Activated CD8-positive, alpha-beta memory T cell treated with anti-CD3 and anti-CD28 coated beads for 48 hours (primary cell): ENCODE data around the gene CNTROB.

Experiments
- DNase-seq, 3 experiments: peaks; one replicate each; pipeline ENCODE4 v3.0.0-alpha.2; 2020; ENCODE audit warnings: low read depth in 2 of 3, low spot score in 2 of 3

CNTROB gene, protein sequence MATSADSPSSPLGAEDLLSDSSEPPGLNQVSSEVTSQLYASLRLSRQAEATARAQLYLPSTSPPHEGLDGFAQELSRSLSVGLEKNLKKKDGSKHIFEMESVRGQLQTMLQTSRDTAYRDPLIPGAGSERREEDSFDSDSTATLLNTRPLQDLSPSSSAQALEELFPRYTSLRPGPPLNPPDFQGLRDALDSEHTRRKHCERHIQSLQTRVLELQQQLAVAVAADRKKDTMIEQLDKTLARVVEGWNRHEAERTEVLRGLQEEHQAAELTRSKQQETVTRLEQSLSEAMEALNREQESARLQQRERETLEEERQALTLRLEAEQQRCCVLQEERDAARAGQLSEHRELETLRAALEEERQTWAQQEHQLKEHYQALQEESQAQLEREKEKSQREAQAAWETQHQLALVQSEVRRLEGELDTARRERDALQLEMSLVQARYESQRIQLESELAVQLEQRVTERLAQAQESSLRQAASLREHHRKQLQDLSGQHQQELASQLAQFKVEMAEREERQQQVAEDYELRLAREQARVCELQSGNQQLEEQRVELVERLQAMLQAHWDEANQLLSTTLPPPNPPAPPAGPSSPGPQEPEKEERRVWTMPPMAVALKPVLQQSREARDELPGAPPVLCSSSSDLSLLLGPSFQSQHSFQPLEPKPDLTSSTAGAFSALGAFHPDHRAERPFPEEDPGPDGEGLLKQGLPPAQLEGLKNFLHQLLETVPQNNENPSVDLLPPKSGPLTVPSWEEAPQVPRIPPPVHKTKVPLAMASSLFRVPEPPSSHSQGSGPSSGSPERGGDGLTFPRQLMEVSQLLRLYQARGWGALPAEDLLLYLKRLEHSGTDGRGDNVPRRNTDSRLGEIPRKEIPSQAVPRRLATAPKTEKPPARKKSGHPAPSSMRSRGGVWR

GRCh38 chr17:7931709-7932482 lies at the start of gene CNTROB, which contains the start of gene TRAPPC1:
CNTROB (plus strand) TSS chr17:7932206; CDS start chr17:7933080, 874 bp downstream.
TRAPPC1 (minus strand) TSS chr17:7931946; CDS start chr17:7931829, 117 bp downstream.
- DNase-seq = peak; percentile 98 to 99 (median 98)

DNA sequence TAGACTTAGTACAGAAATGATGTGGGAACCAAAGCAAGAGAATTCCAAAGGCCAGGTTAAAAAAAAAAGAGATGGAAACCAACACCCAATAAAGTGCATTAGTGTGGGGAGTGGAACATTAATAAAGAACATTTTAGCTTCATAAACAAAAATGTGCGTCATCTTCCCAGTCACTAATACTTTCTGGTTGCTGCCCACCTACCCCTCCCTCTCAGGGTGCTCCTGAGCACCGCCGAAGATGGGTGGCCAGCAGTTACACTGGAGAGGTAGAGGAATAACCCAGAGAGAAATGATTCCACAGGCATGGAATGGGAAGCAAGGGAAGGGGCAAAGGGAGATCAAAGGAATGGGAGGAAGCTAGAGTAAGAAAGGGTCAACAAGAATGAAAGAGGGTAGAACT lies 49.4 kb upstream of the CNTROB start:
- no peak for DNase-seq

- DNase-seq = no peak
Observed at GRCh38 chr17:7883781-7884386, 48.1 kb upstream of the CNTROB start.

DNA sequence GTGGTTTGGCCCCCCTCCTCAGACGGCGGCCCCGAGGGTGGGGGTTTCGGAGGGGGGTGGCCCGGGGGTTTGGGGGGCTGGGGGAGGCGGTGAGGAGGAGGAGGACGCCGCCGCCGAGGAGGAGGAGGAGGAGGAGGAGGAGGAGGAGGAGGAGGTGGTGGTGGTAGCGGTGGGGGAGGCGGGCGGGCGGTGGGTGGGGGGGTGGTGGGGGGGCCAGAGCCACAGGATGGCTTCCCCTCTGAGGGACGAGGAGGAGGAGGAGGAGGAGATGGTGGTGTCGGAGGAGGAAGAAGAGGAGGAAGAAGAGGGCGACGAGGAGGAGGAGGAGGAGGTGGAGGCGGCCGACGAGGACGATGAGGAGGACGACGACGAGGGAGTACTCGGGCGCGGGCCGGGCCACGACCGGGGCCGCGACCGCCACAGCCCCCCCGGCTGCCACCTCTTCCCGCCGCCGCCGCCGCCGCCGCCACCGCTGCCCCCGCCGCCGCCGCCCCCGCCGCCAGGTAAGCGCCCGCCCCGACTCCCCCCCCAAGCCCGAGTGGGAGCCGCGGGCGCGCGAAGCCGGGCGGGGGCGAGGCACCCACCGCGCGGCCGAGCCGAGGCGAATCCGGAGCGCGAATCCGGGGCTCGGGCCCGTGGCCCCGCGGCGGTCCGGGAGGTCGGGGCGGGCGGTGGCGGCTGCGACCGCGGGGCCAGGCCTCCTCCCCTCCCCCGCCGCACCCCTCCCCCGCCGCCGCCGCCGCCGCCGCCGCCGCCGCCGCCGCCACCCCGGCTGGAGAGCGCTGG lies 47.2 kb upstream of the CNTROB start:
- no peak for DNase-seq

- peak in 2 of 3 experiments; percentile 26 to 34 for DNase-seq
Observed at GRCh38 chr17:7885367-7886226, 46.4 kb upstream of the CNTROB start.

DNA sequence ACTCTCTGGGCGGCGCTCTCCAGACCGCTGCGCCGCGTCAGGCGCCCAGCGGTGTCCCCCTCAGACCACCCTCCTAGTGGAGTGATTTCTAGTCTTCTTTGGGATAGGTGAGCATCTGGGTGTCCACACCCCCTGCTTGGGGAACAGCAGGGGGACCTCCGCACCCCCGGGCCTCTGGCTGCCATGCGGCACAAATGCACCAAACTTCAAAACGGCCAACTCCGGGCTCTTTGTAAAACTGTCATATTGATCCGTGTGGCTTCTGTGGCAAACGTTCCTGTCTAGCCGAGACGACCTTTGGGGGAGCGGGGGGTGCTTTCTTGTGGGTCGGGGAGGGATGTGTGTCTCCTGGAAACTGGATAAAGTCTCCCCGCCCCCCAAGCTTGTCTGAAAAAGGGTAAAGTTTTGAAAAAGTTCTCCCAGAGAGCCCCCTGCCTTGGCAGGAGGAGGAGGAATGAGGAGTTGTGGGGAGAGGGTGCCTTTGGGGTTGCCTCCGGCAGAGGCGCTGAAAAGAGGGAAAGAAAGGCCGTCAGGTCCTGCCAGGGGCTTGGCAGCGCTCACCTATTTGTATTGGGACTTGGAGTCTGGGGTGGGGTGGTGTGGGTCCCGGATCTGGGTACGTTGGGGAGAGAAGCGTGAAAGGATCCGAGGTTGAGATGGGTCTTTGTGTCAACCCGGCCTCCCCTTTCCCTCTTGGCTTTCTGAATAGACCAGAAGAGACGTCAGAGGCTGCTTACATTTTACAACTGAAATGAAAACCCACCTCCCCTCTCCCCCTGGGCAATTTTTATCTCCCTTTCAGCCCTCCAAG lies 45.6 kb upstream of the CNTROB start:
- DNase-seq = peak in 2 of 3 experiments; percentile 25 to 33

- DNase-seq = no peak
Observed at GRCh38 chr17:7887038-7887481, 44.9 kb upstream of the CNTROB start.

GRCh38 chr17:7887482-7888183 lies 44.4 kb upstream of the CNTROB start:
- DNase-seq = peak in 2 of 3 experiments; percentile 45 to 72

DNA sequence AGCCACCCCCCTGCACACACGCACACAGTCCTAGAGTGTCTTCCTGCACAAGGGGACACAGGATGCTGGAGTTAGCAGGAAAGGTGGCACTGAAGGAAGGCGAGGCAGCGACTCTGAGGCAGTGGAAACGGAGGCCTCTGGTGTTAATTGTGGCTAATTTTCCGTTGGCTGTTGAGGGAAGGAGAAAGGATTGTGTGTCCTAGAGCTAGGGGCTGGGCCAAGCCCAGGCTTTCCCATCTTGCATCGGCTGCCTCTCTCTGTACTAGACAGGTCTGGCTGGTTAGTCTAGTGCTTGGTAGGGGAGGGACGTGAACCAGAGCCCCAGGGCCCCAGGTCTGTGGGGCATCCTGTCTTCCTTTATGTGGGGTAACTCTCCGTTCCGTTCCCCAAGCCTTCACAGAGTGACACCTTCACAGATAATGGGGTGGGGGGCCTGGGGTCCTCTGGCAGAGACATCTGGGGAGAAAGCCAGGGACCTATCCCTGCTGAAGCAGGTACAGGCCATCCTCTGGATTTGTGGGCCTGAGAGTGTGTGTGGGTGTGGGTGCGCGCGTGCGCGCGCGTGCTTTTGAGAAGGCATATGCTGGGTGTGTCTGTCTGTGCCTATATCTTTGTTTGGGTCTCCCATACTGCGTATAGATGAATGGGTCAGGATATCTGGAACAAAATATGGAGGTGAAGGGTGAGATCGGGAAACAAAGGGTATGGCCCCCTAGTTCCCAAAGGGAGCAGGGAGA lies 43.7 kb upstream of the CNTROB start, which contains the start of gene CHD3:
CHD3 (plus strand) TSS at position 606 of the 737 bp plus-strand sequence. CDS start 212 bp downstream, outside the sequence.
- no peak for DNase-seq

DNA sequence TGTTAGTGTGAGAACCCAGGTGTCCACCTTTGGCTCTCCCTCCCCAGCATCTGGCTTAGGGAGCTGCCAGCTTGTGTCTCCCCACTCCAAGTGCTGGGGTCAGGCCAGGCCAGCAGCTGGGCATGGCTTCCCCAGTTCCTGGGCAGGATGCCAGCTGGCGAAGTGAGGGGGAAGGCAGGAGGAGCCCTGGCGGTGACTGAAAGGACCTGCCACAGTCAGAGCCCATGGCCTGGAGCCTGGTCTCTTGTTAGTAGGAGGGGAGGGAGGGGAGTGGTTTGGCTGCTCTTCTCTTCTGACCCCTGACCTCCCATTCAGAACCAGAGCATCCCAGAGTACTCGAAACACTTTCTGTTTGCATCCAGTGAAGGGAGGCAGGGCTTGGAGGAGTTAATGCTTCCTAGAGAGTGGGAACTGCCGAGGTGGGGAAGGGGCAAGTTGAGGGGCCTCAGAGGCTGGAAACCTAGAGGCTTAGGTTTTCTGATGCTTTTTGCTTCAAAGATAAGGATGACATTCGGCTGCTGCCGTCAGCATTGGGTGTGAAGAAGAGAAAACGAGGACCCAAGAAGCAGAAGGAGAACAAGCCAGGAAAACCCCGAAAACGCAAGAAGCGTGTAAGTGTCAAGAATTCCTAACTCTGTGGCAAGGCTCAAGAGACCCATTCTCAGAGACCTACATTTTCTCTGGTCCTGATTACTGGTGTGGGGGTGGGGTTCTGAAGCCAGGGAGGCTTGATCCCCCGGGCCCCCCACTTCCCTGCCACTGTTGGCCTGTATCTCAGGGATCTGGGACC lies 42.6 kb upstream of the CNTROB start:
- DNase-seq = no peak

- no peak for DNase-seq
Observed at GRCh38 chr17:7893187-7893880, 38.7 kb upstream of the CNTROB start.

GRCh38 chr17:7894226-7894625 lies 37.8 kb upstream of the CNTROB start:
- DNase-seq = no peak

DNA sequence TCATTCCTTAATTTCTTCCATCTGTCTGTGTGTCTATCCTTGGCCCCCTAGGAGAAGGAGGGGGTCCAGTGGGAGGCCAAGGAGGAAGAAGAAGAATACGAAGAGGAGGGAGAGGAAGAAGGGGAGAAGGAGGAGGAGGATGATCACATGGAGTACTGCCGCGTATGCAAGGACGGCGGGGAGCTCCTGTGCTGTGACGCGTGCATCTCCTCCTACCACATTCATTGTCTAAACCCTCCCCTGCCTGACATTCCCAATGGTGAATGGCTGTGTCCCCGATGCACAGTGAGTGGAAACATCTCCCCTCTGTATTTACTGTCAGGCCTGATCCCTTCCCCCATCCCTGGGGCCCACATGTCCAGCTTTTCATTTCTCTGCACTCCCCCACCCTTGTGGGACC lies 37.1 kb upstream of the CNTROB start:
- no peak for DNase-seq

- no peak for DNase-seq
Observed at GRCh38 chr17:7897090-7897489, 34.9 kb upstream of the CNTROB start.

- DNase-seq = no peak
Observed at GRCh38 chr17:7897773-7898172, 34.2 kb upstream of the CNTROB start.
